Stimulated activated CD8-positive, alpha-beta memory T cell treated with anti-CD3 and anti-CD28 coated beads, Interleukin-7, amount 100 ng/mL, for 1 hour (primary cell): Measurements from ENCODE around the gene PTGER1.
"Not testable (repeated sequence)": the region's sequence is repeated elsewhere in the genome, so short reads cannot be mapped to it uniquely, and the experiment has no call there.

Experiments
- DNase-seq, 2 donors: peaks; one replicate each; pipeline ENCODE4 v3.0.0-alpha.2; 2020; ENCODE audit warnings: low read depth in 2 of 2

Gene PTGER1

GRCh38 chr19:14473978-14474578, 1.1 kb downstream of the PTGER1 start:
- DNase-seq = no peak

GRCh38 chr19:14473073-14473977, 1.8 kb downstream of the PTGER1 start:
- DNase-seq = no peak

GRCh38 chr19:14472202-14472938, 2.8 kb downstream of the PTGER1 start:
- peak; percentile 72 to 83 for DNase-seq

GRCh38 chr19:14471436-14472187, 3.5 kb downstream of the PTGER1 start:
- DNase-seq = no peak

- no peak for DNase-seq
These were observed 4.9 kb downstream of the PTGER1 start for GRCh38 chr19:14470031-14470876.

GRCh38 chr19:14467816-14468215, 7.3 kb downstream of the PTGER1 start:
- DNase-seq = no peak

GRCh38 chr19:14467391-14467790, 7.8 kb downstream of the PTGER1 start:
- no peak for DNase-seq

- DNase-seq = no peak
These were observed 11.4 kb downstream of the PTGER1 start for GRCh38 chr19:14463747-14464146.

- DNase-seq = not testable (repeated sequence)
These were observed 12.8 kb downstream of the PTGER1 start for GRCh38 chr19:14462401-14462800.

- DNase-seq = no peak
These were observed 14.2 kb downstream of the PTGER1 start for GRCh38 chr19:14460935-14461334.

GRCh38 chr19:14459703-14460102, 15.5 kb downstream of the PTGER1 start:
- DNase-seq = peak in 1 of 2 donors; percentile 24

GRCh38 chr19:14452303-14452702, 22.9 kb downstream of the PTGER1 start:
- DNase-seq = not testable (repeated sequence)

- no peak for DNase-seq
These were observed 24.3 kb downstream of the PTGER1 start for GRCh38 chr19:14450876-14451275.

GRCh38 chr19:14450168-14450874, 24.8 kb downstream of the PTGER1 start:
- DNase-seq = no peak

GRCh38 chr19:14449321-14449720, 25.8 kb downstream of the PTGER1 start:
- no peak for DNase-seq

GRCh38 chr19:14446336-14447036, 28.7 kb downstream of the PTGER1 start:
- no peak for DNase-seq

- DNase-seq = no peak
These were observed 31.4 kb downstream of the PTGER1 start for GRCh38 chr19:14443632-14444216.

GRCh38 chr19:14442891-14443631, 32.1 kb downstream of the PTGER1 start:
- DNase-seq = no peak
